Bronchial epithelial cell (primary cell): ENCODE measurements around the gene FHOD3. TPM values are rescaled to one million over a fixed set of nuclear protein-coding genes. Genes with fewer than 3 reads are reported as not detected.
"Not testable (repeated sequence)": the region's sequence is repeated elsewhere in the genome, so short reads cannot be mapped to it uniquely, and the experiment has no call there.

Source experiments
- DNase-seq: peaks from one replicate; pipeline ENCODE4 v3.0.0-alpha.2; 2010; ENCODE audit warnings: low read depth
- FAIRE-seq: peaks from 2 replicates; lab custom pipeline; 2011; peaks lifted over from hg19 to GRCh38; lab: Jason Lieb, UNC
- H3K27me3 ChIP-seq: 2 replicates; pipeline ENCODE4 v1.5.1; 2011; ENCODE audit warnings: low read length; ENCODE audit not compliant: control insufficient read depth, insufficient read depth
- H3K36me3 ChIP-seq: 2 replicates; pipeline ENCODE4 v1.5.1; 2011; ENCODE audit warnings: low read length; ENCODE audit not compliant: control insufficient read depth, insufficient read depth
- H3K4me3 ChIP-seq: 2 replicates; pipeline ENCODE4 v1.5.1; 2011; ENCODE audit warnings: mild to moderate bottlenecking, low read depth, low read length, control low read depth
- CTCF ChIP-seq: IDR thresholded peaks from 2 replicates; pipeline ENCODE4 v1.5.1; 2011; ENCODE audit warnings: mild to moderate bottlenecking, moderate library complexity, low read length, control low read depth, inconsistent platforms; ENCODE audit not compliant: insufficient read depth, severe bottlenecking
- total RNA-seq: library from RNA; depleted of rRNA; stranded (reverse); fragments of >200 nt; gene quantifications from 2 replicates; pipeline ENCODE4 v1.2.1, GENCODE V29; 2014

Gene FHOD3
- total RNA-seq, 1 donor from 2014 or later, result 15.8 TPM

GRCh38 chr18:36546876-36547275 lies 249.4 kb downstream of the FHOD3 start:
- TF ChIP-seq CTCF, result no peak
- FAIRE-seq (no peak), DNase-seq (no peak)
- Histone ChIP-seq H3K4me3 (no peak overlapping the region), H3K27me3 (no peaks in the 10 kb centered on the region), H3K36me3 (no peaks in the 10 kb centered on the region)

GRCh38 chr18:36547544-36547943 lies 250.0 kb downstream of the FHOD3 start:
- FAIRE-seq (no peak), DNase-seq (no peak)
- Histone ChIP-seq H3K27me3 (no peaks in the 10 kb centered on the region), H3K36me3 (no peaks in the 10 kb centered on the region), H3K4me3 (no peak overlapping the region)
- TF ChIP-seq CTCF, result no peak

GRCh38 chr18:36551274-36551673 lies 253.8 kb downstream of the FHOD3 start:
- H3K4me3 ChIP-seq, FAIRE-seq, DNase-seq, H3K36me3 ChIP-seq, H3K27me3 ChIP-seq: not testable (repeated sequence)

GRCh38 chr18:36558234-36558633 lies 260.7 kb downstream of the FHOD3 start:
- H3K4me3 ChIP-seq, result no peak overlapping the region
- TF ChIP-seq CTCF, result no peak
- H3K36me3 ChIP-seq, result no peaks in the 10 kb centered on the region
- no peak for DNase-seq
- H3K27me3 ChIP-seq, result no peaks in the 10 kb centered on the region
- FAIRE-seq, result no peak

- TF ChIP-seq CTCF, result no peak
- H3K27me3 ChIP-seq, result no peaks in the 10 kb centered on the region
- no peaks in the 10 kb centered on the region for H3K36me3 ChIP-seq
- FAIRE-seq (no peak), DNase-seq (no peak)
- H3K4me3 ChIP-seq, result no peak overlapping the region
Observed at GRCh38 chr18:36559149-36559857, 261.8 kb downstream of the FHOD3 start.

GRCh38 chr18:36560187-36560586 lies 262.7 kb downstream of the FHOD3 start:
- Histone ChIP-seq H3K4me3 (no peak overlapping the region), H3K36me3 (no peaks in the 10 kb centered on the region), H3K27me3 (no peaks in the 10 kb centered on the region)
- FAIRE-seq (peak; percentile 81), DNase-seq (no peak)
- TF ChIP-seq CTCF, result no peak
